Measurements from ENCODE around the gene NEMP1.
A peak's percentile ranks its signal among the peaks of the same experiment; 100 is the strongest.
"Not testable (repeated sequence)": the region's sequence is repeated elsewhere in the genome, so short reads cannot be mapped to it uniquely, and the experiment has no call there.

NEMP1 gene

GRCh38 chr12:57078519-57079404, at the start of gene NEMP1:
Gene NEMP1, minus strand, starts transcription at chr12:57078791. Its CDS starts 46 bp downstream, at chr12:57078745.
- peak; percentile 85 for DNase-seq (ENCODE audit: low read depth in 2 of 2)

- peak; percentile 45 to 66 for DNase-seq (ENCODE audit: low read depth in 2 of 2)
These were observed 49.3 kb upstream of the NEMP1 start, which contains the start of gene LRP1 for GRCh38 chr12:57127726-57128518. Gene LRP1, plus strand, starts transcription at chr12:57128483. Its CDS starts 482 bp downstream, at chr12:57128965.

- DNase-seq (ENCODE audit: low read depth in 2 of 2): peak; percentile 35 to 50
These were observed 48.6 kb upstream of the NEMP1 start for GRCh38 chr12:57127101-57127725.

GRCh38 chr12:57126561-57126960, 48.0 kb upstream of the NEMP1 start:
- DNase-seq (ENCODE audit: low read depth in 2 of 2): no peak

- no peak for DNase-seq (ENCODE audit: low read depth in 2 of 2)
These were observed 47.5 kb upstream of the NEMP1 start for GRCh38 chr12:57126061-57126460.

- DNase-seq (ENCODE audit: low read depth in 2 of 2): peak; percentile 45 to 58
These were observed 45.8 kb upstream of the NEMP1 start for GRCh38 chr12:57124261-57124877.

- no peak for DNase-seq (ENCODE audit: low read depth in 2 of 2)
These were observed 45.2 kb upstream of the NEMP1 start for GRCh38 chr12:57123813-57124212.

- DNase-seq (ENCODE audit: low read depth in 2 of 2): not testable (repeated sequence)
These were observed 42.1 kb upstream of the NEMP1 start for GRCh38 chr12:57120718-57121117.

GRCh38 chr12:57119294-57120085, 40.9 kb upstream of the NEMP1 start:
- DNase-seq (ENCODE audit: low read depth in 2 of 2): no peak

- DNase-seq (ENCODE audit: low read depth in 2 of 2): no peak
These were observed 40.2 kb upstream of the NEMP1 start for GRCh38 chr12:57118711-57119271.

GRCh38 chr12:57116580-57117281, 38.1 kb upstream of the NEMP1 start:
- DNase-seq (ENCODE audit: low read depth in 2 of 2): no peak

- no peak for DNase-seq (ENCODE audit: low read depth in 2 of 2)
These were observed 34.1 kb upstream of the NEMP1 start for GRCh38 chr12:57112492-57113294.

- DNase-seq (ENCODE audit: low read depth in 2 of 2): peak in 1 of 2 donors; percentile 61
These were observed 32.6 kb upstream of the NEMP1 start, which contains the start of gene STAT6 for GRCh38 chr12:57111031-57111734. Gene STAT6, minus strand, starts transcription at chr12:57111362. Its CDS starts 3,084 bp downstream, at chr12:57108278.

- no peak for DNase-seq (ENCODE audit: low read depth in 2 of 2)
These were observed 31.8 kb upstream of the NEMP1 start for GRCh38 chr12:57110104-57111030.

- DNase-seq (ENCODE audit: low read depth in 2 of 2): no peak
These were observed 30.9 kb upstream of the NEMP1 start for GRCh38 chr12:57109207-57110103.

Data from stimulated activated CD8-positive, alpha-beta memory T cell treated with anti-CD3 and anti-CD28 coated beads, Interleukin-7, amount 100 ng/mL, for 1 hour (primary cell).